Activated CD4-positive, alpha-beta T cell treated with anti-CD3 and anti-CD28 coated beads, Interleukin-2, amount 50 U/mL, for 24 hours (primary cell): Measurements from ENCODE around the gene ITIH5.

Experiments used
- DNase-seq, 2 donors: peaks; one replicate each; pipeline ENCODE4 v3.0.0-alpha.2; 2020; ENCODE audit warnings: low read depth in 1 of 2, low spot score in 1 of 2

Gene ITIH5

GRCh38 chr10:7587168-7587864, 79.5 kb downstream of the ITIH5 start:
- no peak for DNase-seq

- DNase-seq: no peak
These were observed 81.5 kb downstream of the ITIH5 start for GRCh38 chr10:7585228-7585627.

GRCh38 chr10:7583626-7584025, 83.1 kb downstream of the ITIH5 start:
- no peak for DNase-seq

- DNase-seq: no peak
These were observed 86.2 kb downstream of the ITIH5 start for GRCh38 chr10:7580520-7580919.

- no peak for DNase-seq
These were observed 87.1 kb downstream of the ITIH5 start for GRCh38 chr10:7579681-7580080.

- DNase-seq: no peak
These were observed 89.2 kb downstream of the ITIH5 start for GRCh38 chr10:7577579-7577978.

- DNase-seq: no peak
These were observed 89.6 kb downstream of the ITIH5 start for GRCh38 chr10:7577176-7577575.

- no peak for DNase-seq
These were observed 90.4 kb downstream of the ITIH5 start for GRCh38 chr10:7576340-7576739.

GRCh38 chr10:7572391-7572790, 94.4 kb downstream of the ITIH5 start:
- no peak for DNase-seq

- DNase-seq: no peak
These were observed 94.8 kb downstream of the ITIH5 start for GRCh38 chr10:7571981-7572380.

- DNase-seq: no peak
These were observed 98.7 kb downstream of the ITIH5 start for GRCh38 chr10:7567911-7568620.

GRCh38 chr10:7566891-7567290, 99.9 kb downstream of the ITIH5 start:
- no peak for DNase-seq

GRCh38 chr10:7565871-7566270, 100.9 kb downstream of the ITIH5 start:
- no peak for DNase-seq

- DNase-seq: no peak
These were observed 103.0 kb downstream of the ITIH5 start for GRCh38 chr10:7563770-7564169.

GRCh38 chr10:7563368-7563767, 103.4 kb downstream of the ITIH5 start:
- DNase-seq: no peak

GRCh38 chr10:7561985-7562384, 104.8 kb downstream of the ITIH5 start:
- DNase-seq: no peak

- DNase-seq: no peak
These were observed 105.4 kb downstream of the ITIH5 start for GRCh38 chr10:7561216-7561893.

- no peak for DNase-seq
These were observed 106.2 kb downstream of the ITIH5 start for GRCh38 chr10:7560519-7560918.

- no peak for DNase-seq
These were observed 107.4 kb downstream of the ITIH5 start for GRCh38 chr10:7559386-7559785.

GRCh38 chr10:7558036-7558435, 108.7 kb downstream of the ITIH5 start:
- no peak for DNase-seq

- DNase-seq: no peak
These were observed 113.2 kb downstream of the ITIH5 start for GRCh38 chr10:7553531-7553930.
